Endodermal cell (in vitro differentiated cells): ENCODE data around the gene GRM7. TPM values are rescaled to one million over a fixed set of nuclear protein-coding genes. Genes with fewer than 3 reads are reported as not detected.

Source experiments
- DNase-seq: peaks from one replicate; pipeline ENCODE4 v3.0.0-alpha.2; 2017
- H3K27ac ChIP-seq: 2 replicates; pipeline ENCODE4 v1.5.1; 2013; ENCODE audit warnings: mild to moderate bottlenecking, low read depth, low read length, moderate library complexity
- H3K27me3 ChIP-seq: 2 replicates; pipeline ENCODE4 v1.6.1; 2013; ENCODE audit warnings: mild to moderate bottlenecking, low read length, moderate library complexity; ENCODE audit not compliant: insufficient read depth, control insufficient read depth, poor library complexity, severe bottlenecking
- H3K36me3 ChIP-seq: 2 replicates; pipeline ENCODE4 v1.7.0; 2013; ENCODE audit warnings: mild to moderate bottlenecking, low read length, moderate library complexity; ENCODE audit not compliant: control insufficient read depth, insufficient read depth
- H3K4me1 ChIP-seq: one replicate; pipeline ENCODE4 v1.7.0; 2013; ENCODE audit warnings: low read length; ENCODE audit not compliant: control insufficient read depth, insufficient read depth
- H3K4me3 ChIP-seq: 2 replicates; pipeline ENCODE4 v1.5.1; 2013; ENCODE audit warnings: mild to moderate bottlenecking, low read length, moderate library complexity
- H3K9ac ChIP-seq: 2 replicates; pipeline ENCODE4 v1.6.1; 2013; ENCODE audit warnings: mild to moderate bottlenecking, low read length, moderate library complexity; ENCODE audit not compliant: poor library complexity, severe bottlenecking; ENCODE audit errors: extremely low read depth
- H3K9me3 ChIP-seq: 2 replicates; pipeline ENCODE4 v1.6.1; 2013; ENCODE audit warnings: mild to moderate bottlenecking, low read length, moderate library complexity; ENCODE audit not compliant: control insufficient read depth
- H3K27ac Mint-ChIP-seq: 2 replicates; pipeline ENCODE4 v1.8.0; 2020; ENCODE audit warnings: mixed read lengths
- H3K27me3 Mint-ChIP-seq: 2 replicates; pipeline ENCODE4 v1.8.0; 2021; ENCODE audit warnings: mild to moderate bottlenecking, mixed read lengths; ENCODE audit not compliant: insufficient read depth
- H3K36me3 Mint-ChIP-seq: 2 replicates; pipeline ENCODE4 v1.8.0; 2020; ENCODE audit warnings: low read depth, mixed read lengths
- H3K4me1 Mint-ChIP-seq: 2 replicates; pipeline ENCODE4 v1.8.0; 2020; ENCODE audit warnings: mixed read lengths
- H3K4me3 Mint-ChIP-seq: 2 replicates; pipeline ENCODE4 v1.8.0; 2020; ENCODE audit warnings: mild to moderate bottlenecking, moderate library complexity, mixed read lengths
- H3K9me3 Mint-ChIP-seq: 2 replicates; pipeline ENCODE4 v1.8.0; 2020; ENCODE audit warnings: mild to moderate bottlenecking, mixed read lengths
- CTCF ChIP-seq: fragments of 200-600 bp; sonication (generic); conservative IDR thresholded peaks from 2 replicates; pipeline ENCODE4 v1.5.0; 2021; ENCODE audit warnings: antibody characterized with exemption, mild to moderate bottlenecking
- WGBS, 2 experiments: methylation state at CpG; one replicate each; pipeline versions ENCODE4 v1.1.5 to v1.1.7; 2013; ENCODE audit warnings: missing lambda C conversion rate in 2 of 2, mixed read lengths in 1 of 2; ENCODE audit not compliant: insufficient coverage in 1 of 2, insufficient read length in 1 of 2; 5-methylcytosine and 5-hydroxymethylcytosine counted together
- total RNA-seq, 2 donors: library from RNA; stranded (reverse); fragmentation: NEBNext Ultra II Directional in 1 of 2; extraction: Animal tissue kit (Norgen Biotek cat#: 25700) in 1 of 2; gene quantifications; 2 replicates in 1 of 2; 3 replicates in 1 of 2; pipeline ENCODE4 v1.2.1, GENCODE V29; 2021

GRM7 gene
- total RNA-seq, 2 donors from 2014 or later: 0.11 to 0.73 TPM

- Mint-ChIP-seq H3K27me3 (no peaks in the 10 kb centered on the region), H3K9me3 (no peaks in the 10 kb centered on the region), H3K36me3 (no peaks in the 10 kb centered on the region), H3K27ac (no peak overlapping the region), H3K4me3 (no peak overlapping the region), H3K4me1 (no peaks in the 10 kb centered on the region)
- Histone ChIP-seq H3K36me3 (no peaks in the 10 kb centered on the region), H3K27ac (no peak overlapping the region), H3K4me3 (no peak overlapping the region), H3K4me1 (no peaks in the 10 kb centered on the region), H3K9me3 (no peaks in the 10 kb centered on the region), H3K27me3 (no peaks in the 10 kb centered on the region), H3K9ac (no peak overlapping the region)
- no peak for TF ChIP-seq CTCF
- DNase-seq: no peak
- WGBS, 2 experiments: 84 to 89% methylated on average over 1 of the region's 1 CpG
These were observed 454.1 kb downstream of the GRM7 start for GRCh38 chr3:7315037-7315436.

- no peaks in the 10 kb centered on the region for H3K4me1 ChIP-seq
- no peak for DNase-seq
- H3K27ac ChIP-seq: no peak overlapping the region
- no peaks in the 10 kb centered on the region for H3K9me3 ChIP-seq
- Mint-ChIP-seq H3K4me1 (no peaks in the 10 kb centered on the region), H3K27ac (no peak overlapping the region), H3K9me3 (no peaks in the 10 kb centered on the region), H3K4me3 (no peak overlapping the region), H3K27me3 (no peaks in the 10 kb centered on the region), H3K36me3 (no peaks in the 10 kb centered on the region)
- no peaks in the 10 kb centered on the region for H3K36me3 ChIP-seq
- H3K4me3 ChIP-seq: no peak overlapping the region
- H3K27me3 ChIP-seq: no peaks in the 10 kb centered on the region
- TF ChIP-seq CTCF: no peak
- WGBS, 2 experiments: 95 to 100% methylated on average over 2 to 3 of the region's 3 CpGs
- H3K9ac ChIP-seq: no peak overlapping the region
These were observed 462.2 kb downstream of the GRM7 start for GRCh38 chr3:7322957-7323669.

DNA sequence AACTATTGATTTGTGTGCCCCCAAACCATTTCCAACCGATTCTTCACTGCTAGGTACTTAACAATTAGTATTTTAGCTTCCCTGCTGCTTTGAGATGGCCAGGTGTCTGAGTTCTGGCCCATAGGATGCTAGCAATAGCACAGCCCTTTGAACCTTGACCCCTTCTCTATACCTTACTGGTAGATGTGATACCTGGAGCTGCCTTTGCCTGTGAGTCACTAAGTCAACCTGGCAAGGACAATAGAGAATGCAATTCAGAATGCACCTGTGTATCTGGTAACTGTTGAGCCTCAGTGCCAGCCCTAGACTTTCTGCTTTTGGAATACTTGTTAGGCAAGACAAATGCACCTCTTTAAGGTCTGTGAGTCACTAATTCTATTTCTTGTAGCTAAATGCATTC, 467.4 kb downstream of the GRM7 start:
- Mint-ChIP-seq H3K4me1 (peaks cover 15% of the 10 kb centered on the region), H3K9me3 (peaks cover 7% of the 10 kb centered on the region), H3K27ac (no peak overlapping the region), H3K27me3 (no peaks in the 10 kb centered on the region), H3K4me3 (no peak overlapping the region), H3K36me3 (no peaks in the 10 kb centered on the region)
- no peak for DNase-seq
- Histone ChIP-seq H3K36me3 (no peaks in the 10 kb centered on the region), H3K27me3 (no peaks in the 10 kb centered on the region), H3K9ac (no peak overlapping the region), H3K27ac (no peak overlapping the region), H3K9me3 (peaks cover 5% of the 10 kb centered on the region), H3K4me1 (no peaks in the 10 kb centered on the region), H3K4me3 (no peak overlapping the region)
- TF ChIP-seq CTCF: no peak
- 84 to 100% methylated on average over 1 of the region's 1 CpG for WGBS, 2 experiments
